ENCODE measurements around the gene HNRNPK. TPM values are rescaled to one million over a fixed set of nuclear protein-coding genes. Genes with fewer than 3 reads are reported as not detected.

The HNRNPK gene
- total and polyA plus RNA-seq, 9 donors: 337 to 540 (median 466) TPM

- H3K36me3 ChIP-seq (ENCODE audit: control insufficient read depth, insufficient read depth, low read length): no peaks in the 10 kb centered on the region
- DNase-seq: no peak
- H3K27me3 ChIP-seq (ENCODE audit: control insufficient read depth, insufficient read depth, low read length): no peaks in the 10 kb centered on the region
- 75% methylated on average over 2 of the region's 4 CpGs for WGBS (ENCODE audit: insufficient coverage)
- no peak overlapping the region for H3K27ac ChIP-seq (ENCODE audit: low read length)
- no peaks in the 10 kb centered on the region for H3K9me3 ChIP-seq (replicated peaks; ENCODE audit: control insufficient read depth, low read depth, low read length)
- no peaks in the 10 kb centered on the region for H3K4me1 ChIP-seq (ENCODE audit: control insufficient read depth, insufficient read depth, low read length)
- no peak overlapping the region for H3K4me3 ChIP-seq (ENCODE audit: low read length)
Observed at GRCh38 chr9:83996126-83996525, 16.1 kb upstream of the HNRNPK start.

- H3K4me1 ChIP-seq (ENCODE audit: control insufficient read depth, insufficient read depth, low read length): no peaks in the 10 kb centered on the region
- no peak for DNase-seq
- peaks cover 4% of the 10 kb centered on the region for H3K36me3 ChIP-seq (ENCODE audit: control insufficient read depth, insufficient read depth, low read length)
- no peaks in the 10 kb centered on the region for H3K27me3 ChIP-seq (ENCODE audit: control insufficient read depth, insufficient read depth, low read length)
- H3K9me3 ChIP-seq (replicated peaks; ENCODE audit: control insufficient read depth, low read depth, low read length): no peaks in the 10 kb centered on the region
- no peak overlapping the region for H3K27ac ChIP-seq (ENCODE audit: low read length)
- H3K4me3 ChIP-seq (ENCODE audit: low read length): no peak overlapping the region
Observed at GRCh38 chr9:83992901-83993300, 12.9 kb upstream of the HNRNPK start.

- no peak overlapping the region for H3K4me3 ChIP-seq (ENCODE audit: low read length)
- no peaks in the 10 kb centered on the region for H3K27me3 ChIP-seq (ENCODE audit: control insufficient read depth, insufficient read depth, low read length)
- DNase-seq: no peak
- no peaks in the 10 kb centered on the region for H3K9me3 ChIP-seq (replicated peaks; ENCODE audit: control insufficient read depth, low read depth, low read length)
- no peaks in the 10 kb centered on the region for H3K4me1 ChIP-seq (ENCODE audit: control insufficient read depth, insufficient read depth, low read length)
- H3K36me3 ChIP-seq (ENCODE audit: control insufficient read depth, insufficient read depth, low read length): peaks cover 4% of the 10 kb centered on the region
- WGBS (ENCODE audit: insufficient coverage): 100% methylated on average over 1 of the region's 1 CpG
- no peak overlapping the region for H3K27ac ChIP-seq (ENCODE audit: low read length)
Observed at GRCh38 chr9:83992407-83992806, 12.4 kb upstream of the HNRNPK start.

GRCh38 chr9:83991355-83991754, 11.3 kb upstream of the HNRNPK start:
- Histone ChIP-seq H3K9me3 (replicated peaks; ENCODE audit: control insufficient read depth, low read depth, low read length) (no peaks in the 10 kb centered on the region), H3K27ac (ENCODE audit: low read length) (no peak overlapping the region)

GRCh38 chr9:83988411-83988810, 8.4 kb upstream of the HNRNPK start:
- Histone ChIP-seq H3K4me1 (ENCODE audit: control insufficient read depth, insufficient read depth, low read length) (no peaks in the 10 kb centered on the region), H3K4me3 (ENCODE audit: low read length) (no peak overlapping the region), H3K9me3 (replicated peaks; ENCODE audit: control insufficient read depth, low read depth, low read length) (no peaks in the 10 kb centered on the region), H3K27ac (ENCODE audit: low read length) (no peak overlapping the region), H3K36me3 (ENCODE audit: control insufficient read depth, insufficient read depth, low read length) (peaks cover 4% of the 10 kb centered on the region), H3K27me3 (ENCODE audit: control insufficient read depth, insufficient read depth, low read length) (no peaks in the 10 kb centered on the region)
- 86% methylated on average over 1 of the region's 2 CpGs for WGBS (ENCODE audit: insufficient coverage)
- no peak for DNase-seq

More at GRCh38 chr9:83991355-83991754, 11.3 kb upstream of the HNRNPK start:
- Histone ChIP-seq H3K4me3 (ENCODE audit: low read length) (no peak overlapping the region), H3K27me3 (ENCODE audit: control insufficient read depth, insufficient read depth, low read length) (no peaks in the 10 kb centered on the region), H3K36me3 (ENCODE audit: control insufficient read depth, insufficient read depth, low read length) (peaks cover 4% of the 10 kb centered on the region), H3K4me1 (ENCODE audit: control insufficient read depth, insufficient read depth, low read length) (no peaks in the 10 kb centered on the region)
- DNase-seq: no peak
- no CpG with 5 or more reads among the region's 1 CpG for WGBS (ENCODE audit: insufficient coverage)

GRCh38 chr9:83987402-83987791, 7.4 kb upstream of the HNRNPK start:
- Histone ChIP-seq H3K36me3 (ENCODE audit: control insufficient read depth, insufficient read depth, low read length) (peaks cover 4% of the 10 kb centered on the region), H3K4me1 (ENCODE audit: control insufficient read depth, insufficient read depth, low read length) (no peaks in the 10 kb centered on the region), H3K9me3 (replicated peaks; ENCODE audit: control insufficient read depth, low read depth, low read length) (no peaks in the 10 kb centered on the region), H3K27me3 (ENCODE audit: control insufficient read depth, insufficient read depth, low read length) (no peaks in the 10 kb centered on the region), H3K4me3 (ENCODE audit: low read length) (no peak overlapping the region), H3K27ac (ENCODE audit: low read length) (no peak overlapping the region)
- no CpG with 5 or more reads among the region's 1 CpG for WGBS (ENCODE audit: insufficient coverage)
- DNase-seq: no peak

- H3K36me3 ChIP-seq (ENCODE audit: control insufficient read depth, insufficient read depth, low read length): peaks cover 4% of the 10 kb centered on the region
- no peaks in the 10 kb centered on the region for H3K9me3 ChIP-seq (replicated peaks; ENCODE audit: control insufficient read depth, low read depth, low read length)
- no peak for DNase-seq
- no peaks in the 10 kb centered on the region for H3K4me1 ChIP-seq (ENCODE audit: control insufficient read depth, insufficient read depth, low read length)
- WGBS (ENCODE audit: insufficient coverage): no CpG with 5 or more reads among the region's 11 CpGs
- no peak overlapping the region for H3K27ac ChIP-seq (ENCODE audit: low read length)
- no peaks in the 10 kb centered on the region for H3K27me3 ChIP-seq (ENCODE audit: control insufficient read depth, insufficient read depth, low read length)
- H3K4me3 ChIP-seq (ENCODE audit: low read length): no peak overlapping the region
Observed at GRCh38 chr9:83986765-83987401, 6.9 kb upstream of the HNRNPK start.

GRCh38 chr9:83986195-83986594, 6.2 kb upstream of the HNRNPK start:
- WGBS (ENCODE audit: insufficient coverage): no CpG with 5 or more reads among the region's 3 CpGs
- no peak overlapping the region for H3K27ac ChIP-seq (ENCODE audit: low read length)
- H3K27me3 ChIP-seq (ENCODE audit: control insufficient read depth, insufficient read depth, low read length): no peaks in the 10 kb centered on the region
- no peak for DNase-seq
- H3K9me3 ChIP-seq (replicated peaks; ENCODE audit: control insufficient read depth, low read depth, low read length): no peaks in the 10 kb centered on the region
- peaks cover 4% of the 10 kb centered on the region for H3K36me3 ChIP-seq (ENCODE audit: control insufficient read depth, insufficient read depth, low read length)
- H3K4me1 ChIP-seq (ENCODE audit: control insufficient read depth, insufficient read depth, low read length): peaks cover 3% of the 10 kb centered on the region
- no peak overlapping the region for H3K4me3 ChIP-seq (ENCODE audit: low read length)

GRCh38 chr9:83981126-83981871, 1.3 kb upstream of the HNRNPK start:
- under 1% methylated on average over 24 of the region's 29 CpGs for WGBS (ENCODE audit: insufficient coverage)
- DNase-seq: peak; percentile 57

GRCh38 chr9:83980395-83981125, 545 bp upstream of the HNRNPK start, which contains the start of gene RMI1:
Gene RMI1 (plus strand): TSS chr9:83980805. CDS start chr9:84000987, 20,182 bp downstream.
- DNase-seq: peak; percentile 99
- WGBS (ENCODE audit: insufficient coverage): under 1% methylated on average over 58 of the region's 69 CpGs
- Histone ChIP-seq H3K4me1 (ENCODE audit: control insufficient read depth, insufficient read depth, low read length) (peaks cover 3% of the 10 kb centered on the region), H3K4me3 (ENCODE audit: low read length) (peak within 1 kb of the TSS; percentile 98), H3K36me3 (ENCODE audit: control insufficient read depth, insufficient read depth, low read length) (peaks cover 14% of the 10 kb centered on the region), H3K27ac (ENCODE audit: low read length) (peak within 1 kb of the TSS; percentile 100), H3K27me3 (ENCODE audit: control insufficient read depth, insufficient read depth, low read length) (no peaks in the 10 kb centered on the region), H3K9me3 (replicated peaks; ENCODE audit: control insufficient read depth, low read depth, low read length) (no peaks in the 10 kb centered on the region)

More at GRCh38 chr9:83981126-83981871, 1.3 kb upstream of the HNRNPK start:
- no peaks in the 10 kb centered on the region for H3K9me3 ChIP-seq (replicated peaks; ENCODE audit: control insufficient read depth, low read depth, low read length)
- H3K4me3 ChIP-seq (ENCODE audit: low read length): peak overlapping the region; percentile 98
- H3K27ac ChIP-seq (ENCODE audit: low read length): peak overlapping the region; percentile 100
- peaks cover 3% of the 10 kb centered on the region for H3K4me1 ChIP-seq (ENCODE audit: control insufficient read depth, insufficient read depth, low read length)
- peaks cover 10% of the 10 kb centered on the region for H3K36me3 ChIP-seq (ENCODE audit: control insufficient read depth, insufficient read depth, low read length)
- no peaks in the 10 kb centered on the region for H3K27me3 ChIP-seq (ENCODE audit: control insufficient read depth, insufficient read depth, low read length)
